ENCODE results near the gene PLCXD3. TPM values are rescaled to one million over a fixed set of nuclear protein-coding genes. Genes with fewer than 3 reads are reported as not detected.

Gene PLCXD3
- total RNA-seq, 2 donors from 2014 or later: 44.5 to 68.3 TPM

DNA sequence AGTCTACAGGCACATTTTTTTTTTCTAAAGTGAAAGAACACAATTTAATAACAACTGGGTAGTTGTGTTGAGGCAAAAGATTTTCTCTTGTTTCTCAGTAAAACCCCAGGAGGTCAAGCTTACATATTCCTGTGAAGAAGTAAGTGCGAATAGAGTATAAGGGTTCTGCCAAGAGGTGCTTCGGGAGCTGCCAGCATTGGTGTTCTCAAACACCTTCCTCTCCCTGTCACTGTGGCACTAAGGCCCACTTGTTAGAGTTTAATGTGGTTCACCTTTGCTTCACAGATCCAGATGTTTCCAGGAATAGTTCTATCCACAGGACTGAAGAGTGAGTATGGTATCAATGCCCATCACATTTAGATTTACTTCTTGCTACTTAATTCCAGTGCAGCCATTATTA lies 205.3 kb downstream of the PLCXD3 start:
- no peaks in the 10 kb centered on the region for H3K4me1 ChIP-seq
- DNase-seq (ENCODE audit: low spot score): no peak

DNA sequence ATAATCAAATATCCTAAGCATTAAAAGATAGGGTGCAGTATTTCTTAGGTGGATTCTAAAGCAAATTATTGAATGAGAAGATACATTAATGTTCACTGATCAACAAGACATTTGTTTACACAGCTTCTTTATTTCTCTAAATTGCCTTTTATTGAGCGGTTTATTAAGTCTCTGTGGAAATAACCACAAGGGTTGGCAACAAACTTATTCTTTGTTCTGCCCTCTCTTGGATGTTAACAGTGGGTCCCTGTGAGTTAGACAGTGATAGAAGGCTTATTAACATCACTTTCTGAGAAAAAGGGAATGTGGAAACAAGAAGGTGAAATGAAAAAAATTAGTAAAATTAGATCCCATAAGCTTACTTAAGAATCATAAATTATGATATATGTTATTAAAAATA lies 214.3 kb downstream of the PLCXD3 start:
- Histone ChIP-seq H3K4me3 (no peak overlapping the region), H3K27me3 (no peaks in the 10 kb centered on the region), H3K36me3 (no peaks in the 10 kb centered on the region), H3K4me1 (no peaks in the 10 kb centered on the region), H3K9me3 (no peaks in the 10 kb centered on the region), H3K27ac (no peak overlapping the region)
- TF ChIP-seq, protein P1, sequence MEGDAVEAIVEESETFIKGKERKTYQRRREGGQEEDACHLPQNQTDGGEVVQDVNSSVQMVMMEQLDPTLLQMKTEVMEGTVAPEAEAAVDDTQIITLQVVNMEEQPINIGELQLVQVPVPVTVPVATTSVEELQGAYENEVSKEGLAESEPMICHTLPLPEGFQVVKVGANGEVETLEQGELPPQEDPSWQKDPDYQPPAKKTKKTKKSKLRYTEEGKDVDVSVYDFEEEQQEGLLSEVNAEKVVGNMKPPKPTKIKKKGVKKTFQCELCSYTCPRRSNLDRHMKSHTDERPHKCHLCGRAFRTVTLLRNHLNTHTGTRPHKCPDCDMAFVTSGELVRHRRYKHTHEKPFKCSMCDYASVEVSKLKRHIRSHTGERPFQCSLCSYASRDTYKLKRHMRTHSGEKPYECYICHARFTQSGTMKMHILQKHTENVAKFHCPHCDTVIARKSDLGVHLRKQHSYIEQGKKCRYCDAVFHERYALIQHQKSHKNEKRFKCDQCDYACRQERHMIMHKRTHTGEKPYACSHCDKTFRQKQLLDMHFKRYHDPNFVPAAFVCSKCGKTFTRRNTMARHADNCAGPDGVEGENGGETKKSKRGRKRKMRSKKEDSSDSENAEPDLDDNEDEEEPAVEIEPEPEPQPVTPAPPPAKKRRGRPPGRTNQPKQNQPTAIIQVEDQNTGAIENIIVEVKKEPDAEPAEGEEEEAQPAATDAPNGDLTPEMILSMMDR (IDR thresholded peaks at IDR 0.05): no peak
- DNase-seq (ENCODE audit: low spot score): no peak

More for the DNA sequence above, 205.3 kb downstream of the PLCXD3 start:
- no peak overlapping the region for H3K4me3 ChIP-seq
- H3K9me3 ChIP-seq: no peaks in the 10 kb centered on the region
- H3K27me3 ChIP-seq: no peaks in the 10 kb centered on the region
- no peak overlapping the region for H3K27ac ChIP-seq
- no peaks in the 10 kb centered on the region for H3K36me3 ChIP-seq
- TF ChIP-seq, protein P1 (IDR thresholded peaks at IDR 0.05): no peak

DNA sequence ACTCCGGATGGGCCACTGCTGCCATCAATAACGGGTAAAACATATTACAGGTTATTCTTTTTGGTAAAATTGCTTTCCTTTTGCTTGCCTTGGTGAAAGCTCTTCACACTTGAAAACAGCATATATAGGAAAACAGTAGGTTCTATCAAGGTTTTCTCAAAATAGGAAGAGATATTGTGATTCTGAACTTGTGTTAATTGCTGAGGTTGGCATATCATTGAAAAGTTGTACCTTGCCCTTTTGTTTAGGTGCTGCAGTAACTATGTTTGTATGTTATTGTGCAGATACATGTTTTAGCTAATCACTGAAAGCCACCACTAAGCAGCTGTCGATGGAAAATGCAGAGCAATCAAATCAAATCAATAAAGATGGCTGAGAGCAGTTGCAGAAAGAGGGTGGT lies 219.1 kb downstream of the PLCXD3 start:
- Histone ChIP-seq H3K27ac (no peak overlapping the region), H3K9me3 (no peaks in the 10 kb centered on the region), H3K36me3 (no peaks in the 10 kb centered on the region), H3K4me1 (no peaks in the 10 kb centered on the region), H3K27me3 (no peaks in the 10 kb centered on the region), H3K4me3 (no peak overlapping the region)
- no peak for DNase-seq (ENCODE audit: low spot score)
- TF ChIP-seq, protein P1 (IDR thresholded peaks at IDR 0.05): no peak

DNA sequence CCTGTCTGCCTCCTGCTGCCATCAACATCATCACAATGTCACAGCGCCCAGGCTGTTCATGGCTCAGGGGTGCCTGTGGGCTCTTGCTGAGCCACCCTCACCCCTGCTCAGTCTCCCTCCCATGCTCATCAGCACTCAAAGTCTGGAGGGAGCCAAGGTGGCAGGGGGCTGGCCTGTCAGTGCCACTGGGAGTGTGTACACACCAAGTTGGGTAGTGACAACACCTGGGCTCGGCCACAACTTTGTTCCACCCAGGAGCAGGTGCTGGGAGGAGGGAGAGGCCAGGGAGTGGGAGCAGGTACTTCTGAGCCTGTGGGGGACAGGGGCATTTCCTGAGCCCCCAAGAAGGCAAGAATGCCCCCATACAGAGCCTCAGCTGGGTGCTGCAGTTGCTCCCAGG lies 219.6 kb downstream of the PLCXD3 start:
- TF ChIP-seq, protein P1 (IDR thresholded peaks at IDR 0.05): no peak
- no peaks in the 10 kb centered on the region for H3K27me3 ChIP-seq
- peaks cover 0 to 4% of the 10 kb centered on the region in 2 donors for H3K4me1 ChIP-seq
- no peak overlapping the region for H3K4me3 ChIP-seq
- no peaks in the 10 kb centered on the region for H3K36me3 ChIP-seq
- H3K9me3 ChIP-seq: no peaks in the 10 kb centered on the region
- no peak overlapping the region for H3K27ac ChIP-seq
- DNase-seq (ENCODE audit: low spot score): no peak

DNA sequence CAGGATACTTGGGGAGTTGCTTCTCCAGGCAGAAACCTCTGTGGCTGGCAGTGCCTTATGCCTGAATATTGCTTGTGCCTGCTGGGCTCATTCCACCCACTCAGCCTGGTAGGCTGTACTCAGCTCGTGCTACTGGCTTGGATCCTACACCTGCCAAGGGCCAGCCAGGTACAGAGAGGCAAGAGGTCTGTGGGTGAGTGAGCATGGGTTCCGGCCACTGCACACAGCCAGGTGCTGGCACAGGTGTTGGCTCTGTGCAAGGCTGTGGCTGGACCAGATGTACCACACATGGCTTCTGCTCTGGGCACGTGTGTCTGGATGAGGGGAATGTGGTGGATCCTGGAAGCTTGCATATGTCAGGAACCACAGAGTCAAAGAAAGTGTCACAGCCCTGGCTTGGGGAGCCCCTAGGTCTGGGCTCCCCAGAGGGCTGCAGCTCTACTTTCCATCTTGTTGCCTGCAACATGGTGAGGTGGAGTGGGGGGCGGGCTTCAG lies 220.4 kb downstream of the PLCXD3 start:
- Histone ChIP-seq H3K4me1 (peaks cover 0 to 5% of the 10 kb centered on the region in 2 donors), H3K27me3 (no peaks in the 10 kb centered on the region), H3K9me3 (no peaks in the 10 kb centered on the region), H3K36me3 (no peaks in the 10 kb centered on the region), H3K4me3 (no peak overlapping the region), H3K27ac (no peak overlapping the region)
- DNase-seq (ENCODE audit: low spot score): no peak
- TF ChIP-seq, protein P1 (IDR thresholded peaks at IDR 0.05): no peak

DNA sequence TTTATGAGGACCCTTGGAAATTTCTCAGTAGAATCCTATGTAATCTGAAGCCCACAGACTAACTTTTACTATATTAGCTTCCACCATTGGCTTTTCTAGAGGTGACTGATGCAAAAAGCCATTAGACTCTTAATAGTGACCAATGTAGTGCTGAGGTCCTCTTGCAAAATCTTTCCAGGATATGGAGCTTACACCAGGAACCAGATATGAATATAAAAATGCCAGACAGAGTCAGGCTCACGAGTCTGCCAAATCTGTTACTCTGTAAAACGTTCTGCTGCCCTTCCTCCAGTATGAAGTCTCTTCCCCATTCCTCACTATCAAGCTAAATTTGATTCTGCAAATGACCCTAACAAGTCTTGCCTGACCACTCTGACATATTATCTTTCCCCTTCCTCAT lies 223.7 kb downstream of the PLCXD3 start:
- peaks cover 0 to 5% of the 10 kb centered on the region in 2 donors for H3K4me1 ChIP-seq
- H3K27ac ChIP-seq: no peak overlapping the region
- TF ChIP-seq, protein P1 (IDR thresholded peaks at IDR 0.05): no peak
- no peak overlapping the region for H3K4me3 ChIP-seq
- no peaks in the 10 kb centered on the region for H3K9me3 ChIP-seq
- no peak for DNase-seq (ENCODE audit: low spot score)
- no peaks in the 10 kb centered on the region for H3K36me3 ChIP-seq
- H3K27me3 ChIP-seq: no peaks in the 10 kb centered on the region

Data from right atrium auricular region (tissue), 2 donors.